ENCODE measurements around the gene FAM174A. TPM values are rescaled to one million over a fixed set of nuclear protein-coding genes. Genes with fewer than 3 reads are reported as not detected.
"Not testable (repeated sequence)": the region's sequence is repeated elsewhere in the genome, so short reads cannot be mapped to it uniquely, and the experiment has no call there.

Gene FAM174A
- total RNA-seq, 1 experiment from 2014 or later = 15.5 TPM

DNA sequence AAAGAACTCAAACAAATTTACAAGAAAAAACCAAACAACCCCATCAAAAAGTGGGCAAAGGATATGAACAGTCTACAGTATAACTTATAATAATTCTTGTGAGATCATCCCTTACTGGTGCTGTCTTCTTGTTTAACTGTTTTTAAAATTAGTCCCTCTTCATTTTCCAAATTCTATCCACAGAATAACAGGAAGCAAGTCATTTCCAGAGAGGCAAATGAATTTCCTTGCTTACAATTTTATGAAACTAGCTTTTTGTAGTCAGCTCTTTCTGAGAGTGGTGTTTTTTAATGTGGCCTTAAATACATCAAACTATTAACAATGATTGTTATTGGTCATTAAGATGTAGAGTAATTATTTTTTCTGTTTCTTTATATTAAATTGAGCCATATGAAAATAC is 40.6 kb downstream of the FAM174A start:
- DNase-seq (ENCODE audit: low read depth) = no peak

DNA sequence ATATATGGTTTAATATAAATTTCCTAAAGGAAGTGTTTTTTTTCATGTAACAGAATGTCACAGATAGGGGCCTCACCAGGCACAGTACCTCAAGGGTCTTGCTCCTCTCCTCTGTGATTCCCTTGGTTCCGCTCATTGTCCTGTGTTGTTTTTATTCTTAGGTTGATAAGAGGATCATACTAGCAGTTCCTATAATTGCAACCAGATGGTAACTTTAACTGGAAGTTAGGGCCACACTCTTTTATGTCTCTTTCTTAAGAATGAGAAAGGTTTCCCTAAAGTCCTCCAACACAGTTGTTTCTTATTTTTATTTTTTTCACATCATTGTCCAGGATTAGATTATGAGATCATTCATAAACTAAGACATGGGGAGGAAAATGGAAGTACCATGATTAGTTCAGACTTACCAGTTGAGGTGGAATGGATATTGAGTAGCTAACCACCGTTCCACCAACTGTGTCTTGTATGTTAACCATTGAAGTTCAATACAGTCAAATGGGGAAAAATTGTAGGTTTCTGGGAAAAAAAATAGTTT is 41.1 kb downstream of the FAM174A start:
- DNase-seq (ENCODE audit: low read depth) = no peak

- no peak for DNase-seq (ENCODE audit: low read depth)
Measured at GRCh38 chr5:100577506-100577905, 42.3 kb downstream of the FAM174A start.

- DNase-seq (ENCODE audit: low read depth) = no peak
Measured at GRCh38 chr5:100584069-100584468, 48.9 kb downstream of the FAM174A start.

GRCh38 chr5:100584889-100585288 is 49.7 kb downstream of the FAM174A start:
- DNase-seq (ENCODE audit: low read depth) = no peak

DNA sequence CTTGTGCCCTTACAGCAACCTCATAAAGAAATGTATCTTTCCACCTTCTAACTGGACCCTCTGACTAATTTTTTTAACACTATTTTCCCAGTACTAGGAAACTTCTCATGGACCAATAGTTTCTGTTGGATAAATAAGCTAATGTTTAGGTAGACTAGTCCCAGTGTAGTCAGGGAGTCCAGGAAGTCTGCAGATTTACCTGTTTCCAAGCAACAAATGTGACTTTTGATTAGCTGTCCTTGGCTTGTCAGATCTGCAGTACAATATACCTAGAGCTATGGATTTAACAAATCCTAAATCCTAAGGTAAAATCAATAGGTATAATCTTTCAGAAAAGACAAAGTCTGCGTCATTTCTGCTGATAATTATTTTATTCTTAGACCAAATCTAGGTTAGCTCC is 55.7 kb downstream of the FAM174A start:
- DNase-seq (ENCODE audit: low read depth) = no peak

- peak; percentile 93 for DNase-seq (ENCODE audit: low read depth)
Measured at GRCh38 chr5:100595152-100595811, 60.1 kb downstream of the FAM174A start.

- DNase-seq (ENCODE audit: low read depth) = no peak
Measured at GRCh38 chr5:100595812-100596173, 60.6 kb downstream of the FAM174A start.

GRCh38 chr5:100598446-100598845 is 63.3 kb downstream of the FAM174A start:
- DNase-seq (ENCODE audit: low read depth) = no peak

DNA sequence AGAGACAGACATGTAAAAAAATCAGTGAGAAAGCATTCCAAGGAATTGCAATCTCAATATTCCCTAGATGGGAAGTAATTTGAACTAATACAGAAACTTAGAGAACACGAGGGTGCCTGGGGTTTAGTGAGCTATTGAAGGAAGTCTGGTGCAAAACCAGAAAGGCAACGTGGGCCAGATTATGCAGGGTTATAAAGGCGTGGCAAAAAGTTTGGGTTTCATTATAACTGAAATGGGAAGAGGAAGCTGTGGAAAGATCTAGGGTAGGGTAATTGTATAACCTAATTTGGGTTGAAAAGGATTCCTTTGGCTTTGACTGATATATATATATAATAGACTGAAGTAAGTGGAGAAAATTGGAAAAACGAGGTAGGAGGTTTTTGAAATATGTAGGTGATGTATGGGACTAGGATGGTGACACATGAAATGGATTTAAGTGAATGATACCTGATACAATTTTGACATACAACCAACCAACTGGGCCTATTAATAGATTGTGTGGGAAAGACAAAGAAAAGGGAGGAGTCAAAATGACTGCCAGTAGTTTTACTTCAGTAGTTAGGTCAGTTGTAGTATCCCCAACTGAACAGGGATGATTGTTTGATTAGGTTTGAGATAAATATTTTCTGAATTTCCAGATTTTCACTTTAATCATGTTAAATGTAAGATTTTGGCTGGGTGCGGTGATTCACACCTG is 65.3 kb downstream of the FAM174A start:
- no peak for DNase-seq (ENCODE audit: low read depth)

GRCh38 chr5:100603141-100603540 is 68.0 kb downstream of the FAM174A start:
- no peak for DNase-seq (ENCODE audit: low read depth)

DNA sequence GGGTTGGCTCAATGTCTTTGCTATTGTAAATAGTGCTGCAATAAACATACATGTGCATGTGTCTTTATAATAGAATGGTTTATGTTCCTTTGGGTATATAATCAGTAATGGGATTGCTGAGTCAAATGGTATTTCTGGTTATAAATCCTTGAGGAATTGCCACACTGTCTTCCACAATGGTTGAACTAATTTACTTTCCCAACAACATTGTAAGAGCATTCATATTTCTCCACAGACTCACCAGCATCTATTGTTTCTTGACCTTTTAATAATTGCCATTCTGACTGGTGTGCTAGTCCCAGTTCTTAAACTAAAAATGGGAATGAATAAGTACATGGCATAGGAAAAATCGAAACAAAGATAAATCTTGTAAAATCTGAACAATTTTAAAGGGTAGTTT is 68.8 kb downstream of the FAM174A start:
- DNase-seq (ENCODE audit: low read depth) = not testable (repeated sequence)

DNA sequence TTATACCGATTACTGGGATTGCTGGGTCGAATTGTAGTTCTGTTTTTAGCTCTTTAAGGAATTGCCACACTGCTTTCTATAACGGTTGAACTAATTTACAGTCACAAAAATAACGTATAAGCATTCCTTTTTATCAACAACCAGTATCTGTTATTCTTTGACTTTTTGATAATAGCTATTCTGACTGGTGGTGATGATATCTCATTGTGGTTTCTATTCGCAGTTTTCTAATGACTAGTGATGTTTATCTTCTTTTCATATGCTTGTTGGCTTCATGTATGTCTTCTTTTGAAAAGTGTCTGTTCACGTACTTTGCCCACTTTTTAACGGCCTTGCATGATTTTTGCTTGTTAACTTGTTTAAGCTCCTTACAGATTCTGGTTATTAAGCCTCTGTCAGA is 74.4 kb downstream of the FAM174A start:
- DNase-seq (ENCODE audit: low read depth) = no peak

- DNase-seq (ENCODE audit: low read depth) = no peak
Measured at GRCh38 chr5:100614308-100614707, 79.1 kb downstream of the FAM174A start.

GRCh38 chr5:100615362-100615761 is 80.2 kb downstream of the FAM174A start:
- DNase-seq (ENCODE audit: low read depth) = no peak

- no peak for DNase-seq (ENCODE audit: low read depth)
Measured at GRCh38 chr5:100616291-100616690, 81.1 kb downstream of the FAM174A start.

- DNase-seq (ENCODE audit: low read depth) = no peak
Measured at GRCh38 chr5:100616981-100617380, 81.8 kb downstream of the FAM174A start.

DNA sequence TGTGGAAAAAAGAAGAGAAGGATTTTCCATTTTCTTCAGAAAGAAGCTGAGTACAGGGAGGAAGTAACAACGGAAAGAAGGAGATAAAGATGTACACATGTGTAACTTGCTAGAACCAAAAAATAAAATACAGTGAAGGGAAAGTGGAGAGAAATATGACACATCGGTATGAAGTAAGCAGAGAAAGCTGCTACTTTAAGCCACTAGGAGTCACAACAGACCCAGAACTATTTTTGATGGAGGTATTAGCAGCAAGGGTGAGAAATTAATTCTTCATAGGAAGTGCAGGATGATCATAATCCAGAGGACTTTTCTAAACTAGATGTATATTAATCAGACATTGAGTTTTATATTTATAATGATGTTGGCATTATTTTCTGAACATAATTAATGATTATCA is 88.5 kb downstream of the FAM174A start:
- peak; percentile 29 for DNase-seq (ENCODE audit: low read depth)

- no peak for DNase-seq (ENCODE audit: low read depth)
Measured at GRCh38 chr5:100634937-100635534, 99.9 kb downstream of the FAM174A start.
